ENCODE results near the gene COL10A1.

- TF ChIP-seq CTCF (IDR thresholded peaks at IDR 0.05), result no peak
- TF ChIP-seq EP300 (IDR thresholded peaks at IDR 0.05), result no peak
- TF ChIP-seq POLR2AphosphoS5 (IDR thresholded peaks at IDR 0.05), result no peak
These were observed 49.4 kb upstream of the COL10A1 start for GRCh38 chr6:116175344-116175743.

All from suprapubic skin (tissue), 4 donors.